ENCODE results near the gene OPCML.

DNA sequence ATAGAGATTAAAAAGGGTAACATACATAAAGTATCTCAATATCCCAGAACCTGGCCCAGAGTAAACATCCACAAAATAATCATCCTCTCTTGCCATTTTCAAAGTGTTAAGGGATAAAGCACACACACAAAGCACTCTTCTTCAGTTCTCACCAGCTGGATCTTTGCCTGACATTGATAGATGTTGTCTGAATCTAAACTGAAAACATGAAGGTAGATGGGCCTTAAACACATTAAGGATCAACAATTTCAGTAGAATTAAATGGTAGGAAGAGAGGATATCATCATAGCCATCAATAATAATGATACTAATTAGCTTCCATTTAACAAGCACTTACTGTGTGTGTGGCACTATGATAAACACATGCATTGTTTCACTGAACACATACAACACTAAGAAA, 261.1 kb downstream of the OPCML start:
- TF ChIP-seq, protein P1, sequence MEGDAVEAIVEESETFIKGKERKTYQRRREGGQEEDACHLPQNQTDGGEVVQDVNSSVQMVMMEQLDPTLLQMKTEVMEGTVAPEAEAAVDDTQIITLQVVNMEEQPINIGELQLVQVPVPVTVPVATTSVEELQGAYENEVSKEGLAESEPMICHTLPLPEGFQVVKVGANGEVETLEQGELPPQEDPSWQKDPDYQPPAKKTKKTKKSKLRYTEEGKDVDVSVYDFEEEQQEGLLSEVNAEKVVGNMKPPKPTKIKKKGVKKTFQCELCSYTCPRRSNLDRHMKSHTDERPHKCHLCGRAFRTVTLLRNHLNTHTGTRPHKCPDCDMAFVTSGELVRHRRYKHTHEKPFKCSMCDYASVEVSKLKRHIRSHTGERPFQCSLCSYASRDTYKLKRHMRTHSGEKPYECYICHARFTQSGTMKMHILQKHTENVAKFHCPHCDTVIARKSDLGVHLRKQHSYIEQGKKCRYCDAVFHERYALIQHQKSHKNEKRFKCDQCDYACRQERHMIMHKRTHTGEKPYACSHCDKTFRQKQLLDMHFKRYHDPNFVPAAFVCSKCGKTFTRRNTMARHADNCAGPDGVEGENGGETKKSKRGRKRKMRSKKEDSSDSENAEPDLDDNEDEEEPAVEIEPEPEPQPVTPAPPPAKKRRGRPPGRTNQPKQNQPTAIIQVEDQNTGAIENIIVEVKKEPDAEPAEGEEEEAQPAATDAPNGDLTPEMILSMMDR (IDR thresholded peaks at IDR 0.05): no peak
- no peak for TF ChIP-seq POLR2A (IDR thresholded peaks at IDR 0.05)
- no peak for TF ChIP-seq POLR2AphosphoS5 (IDR thresholded peaks at IDR 0.05)
- no peak for TF ChIP-seq EP300 (IDR thresholded peaks at IDR 0.05; ENCODE audit: low read depth)

All from transverse colon (tissue), 4 donors.